Measurements from ENCODE around the gene CD63.

Gene CD63

DNA sequence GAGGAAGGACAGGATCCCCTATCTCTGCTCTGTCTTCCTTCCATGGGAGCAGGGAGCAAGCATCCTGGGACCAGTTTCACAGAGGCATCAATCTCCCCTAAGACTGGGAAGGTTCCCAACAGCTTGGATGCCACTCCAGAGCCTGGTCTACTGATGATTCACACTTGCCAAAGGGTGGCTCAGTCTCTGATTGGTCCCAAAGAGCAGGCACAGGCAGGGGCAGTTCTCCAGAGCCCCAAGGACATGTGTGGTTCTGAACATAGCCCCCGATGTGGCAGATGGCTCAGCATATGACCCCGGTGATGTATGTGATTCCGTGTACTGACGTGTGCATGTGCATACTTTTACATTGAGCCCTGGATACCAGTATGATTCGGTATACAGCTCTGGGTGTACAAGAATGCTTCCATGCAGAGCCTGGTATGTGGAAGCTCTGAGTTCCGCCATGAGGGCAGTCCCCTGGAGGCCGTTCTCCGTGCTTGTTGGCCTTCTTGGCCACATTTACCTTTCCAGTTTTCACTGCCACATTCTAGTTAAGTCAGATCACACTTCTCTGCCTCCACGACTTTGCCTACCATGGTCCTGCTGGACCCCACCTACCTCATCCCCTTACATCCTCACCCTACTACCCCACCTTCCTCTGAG lies 42.3 kb downstream of the CD63 start:
- no peak for DNase-seq (ENCODE audit: low read depth)

- no peak for DNase-seq (ENCODE audit: low read depth)
These were observed 43.1 kb downstream of the CD63 start for GRCh38 chr12:55685671-55686070.

DNA sequence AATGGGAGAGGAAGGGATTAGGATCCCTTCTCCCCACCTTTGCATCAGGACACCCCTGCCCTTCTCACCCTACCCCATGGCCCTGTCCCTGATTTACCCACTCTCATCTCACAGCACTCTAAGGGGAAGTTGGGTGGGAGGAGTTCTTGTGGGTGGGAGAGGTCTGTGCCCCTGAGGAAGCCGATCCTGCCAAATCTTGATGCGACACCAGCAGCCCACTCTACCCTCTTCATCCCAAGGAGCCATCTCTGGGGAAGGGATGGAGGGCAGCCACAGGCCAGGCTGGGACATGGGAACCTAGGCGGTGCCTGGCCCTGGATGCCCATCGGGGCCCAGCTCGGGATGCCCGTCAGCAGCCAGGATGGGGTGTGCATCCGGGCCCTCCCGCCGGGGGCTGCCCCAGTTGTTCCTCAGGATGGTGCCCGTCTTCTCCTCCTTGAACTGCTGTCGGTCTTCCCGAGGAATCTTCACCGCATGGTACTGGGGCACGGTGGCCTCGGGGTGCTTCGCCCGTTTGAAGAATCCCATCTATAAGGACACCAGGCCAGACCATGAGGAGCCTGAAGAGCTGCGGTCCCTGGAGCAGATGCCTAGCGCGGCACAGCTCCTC lies 43.9 kb downstream of the CD63 start:
- DNase-seq (ENCODE audit: low read depth), result no peak

DNA sequence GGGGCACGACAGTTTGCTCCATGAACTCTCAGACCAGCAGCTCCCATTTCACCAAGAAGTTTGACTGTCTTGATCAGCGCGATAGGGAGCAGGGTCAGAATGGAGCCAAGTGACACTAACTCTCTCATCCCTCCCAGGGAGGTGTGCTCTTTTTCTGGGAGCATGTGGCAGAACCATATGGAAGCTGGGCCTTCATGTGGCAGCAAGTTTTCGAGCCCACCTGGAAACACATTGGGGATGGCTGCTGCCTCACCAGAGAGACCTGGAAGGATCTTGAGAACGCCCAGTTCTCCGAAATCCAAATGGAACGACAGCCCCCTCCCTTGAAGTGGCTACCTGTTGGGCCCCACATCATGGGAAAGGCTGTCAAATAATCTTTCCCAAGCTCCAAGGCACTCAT lies 45.1 kb downstream of the CD63 start:
- no peak for DNase-seq (ENCODE audit: low read depth)

DNA sequence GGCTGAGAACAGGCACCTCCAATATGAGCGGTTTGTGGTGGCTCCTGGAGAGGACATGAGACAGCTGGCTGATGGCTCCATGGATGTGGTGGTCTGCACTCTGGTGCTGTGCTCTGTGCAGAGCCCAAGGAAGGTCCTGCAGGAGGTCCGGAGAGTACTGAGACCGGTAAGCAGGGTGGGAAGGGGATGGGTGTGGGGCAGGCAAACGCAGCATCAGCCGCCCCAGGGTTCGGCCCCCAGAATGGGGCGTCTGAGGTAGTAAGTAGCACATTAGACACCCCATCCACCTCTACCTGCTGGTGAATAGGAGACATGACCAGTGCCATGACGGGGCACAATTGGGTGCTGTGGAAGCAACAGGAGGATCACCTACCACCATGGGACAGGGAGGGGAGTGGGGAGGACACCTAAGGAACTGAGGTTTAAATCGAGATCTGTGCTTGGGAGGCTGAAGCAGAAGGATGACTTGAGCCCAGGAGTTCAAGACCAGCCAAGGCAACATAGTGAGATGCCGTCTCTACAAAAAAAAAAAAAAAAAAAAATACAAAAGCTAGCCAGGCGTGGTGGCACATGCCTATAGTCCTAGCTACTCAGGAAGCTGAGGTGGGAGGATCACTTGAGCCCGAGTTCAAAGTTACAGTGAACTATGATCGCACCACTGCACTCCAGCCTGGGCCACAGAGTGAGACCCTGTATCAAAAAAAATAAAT lies 46.6 kb downstream of the CD63 start:
- no peak for DNase-seq (ENCODE audit: low read depth)

DNA sequence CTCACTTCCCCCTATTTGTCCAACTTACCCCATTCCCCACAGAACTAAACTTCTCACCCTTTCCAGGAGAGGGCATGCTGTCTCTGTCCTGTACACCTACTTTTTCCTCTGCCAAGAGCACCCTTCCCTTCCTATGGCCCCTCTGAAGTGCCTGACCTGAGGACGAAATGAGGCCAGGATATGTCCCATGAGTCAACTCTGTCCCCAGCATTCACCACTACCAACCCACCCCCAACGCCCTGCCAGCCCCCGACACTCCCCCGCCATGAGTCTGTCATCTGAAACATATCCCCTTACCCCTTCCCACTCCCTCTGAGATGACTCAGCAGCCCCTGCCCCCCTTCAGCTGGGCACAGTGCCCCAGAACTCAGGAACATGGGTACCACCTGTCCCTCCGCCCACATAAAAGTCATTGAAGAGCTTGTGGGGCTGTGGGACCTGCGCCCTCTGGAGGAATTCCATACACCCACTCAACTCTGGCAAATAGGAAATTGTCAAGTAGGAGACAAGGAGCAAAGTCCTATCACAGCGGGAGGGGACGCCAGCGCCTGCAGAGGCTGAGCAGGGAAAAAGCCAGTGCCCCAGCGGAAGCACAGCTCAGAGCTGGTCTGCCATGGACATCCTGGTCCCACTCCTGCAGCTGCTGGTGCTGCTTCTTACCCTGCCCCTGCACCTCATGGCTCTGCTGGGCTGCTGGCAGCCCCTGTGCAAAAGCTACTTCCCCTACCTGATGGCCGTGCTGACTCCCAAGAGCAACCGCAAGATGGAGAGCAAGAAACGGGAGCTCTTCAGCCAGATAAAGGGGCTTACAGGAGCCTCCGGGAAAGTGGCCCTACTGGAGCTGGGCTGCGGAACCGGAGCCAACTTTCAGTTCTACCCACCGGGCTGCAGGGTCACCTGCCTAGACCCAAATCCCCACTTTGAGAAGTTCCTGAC lies 47.4 kb downstream of the CD63 start:
- no peak for DNase-seq (ENCODE audit: low read depth)

DNA sequence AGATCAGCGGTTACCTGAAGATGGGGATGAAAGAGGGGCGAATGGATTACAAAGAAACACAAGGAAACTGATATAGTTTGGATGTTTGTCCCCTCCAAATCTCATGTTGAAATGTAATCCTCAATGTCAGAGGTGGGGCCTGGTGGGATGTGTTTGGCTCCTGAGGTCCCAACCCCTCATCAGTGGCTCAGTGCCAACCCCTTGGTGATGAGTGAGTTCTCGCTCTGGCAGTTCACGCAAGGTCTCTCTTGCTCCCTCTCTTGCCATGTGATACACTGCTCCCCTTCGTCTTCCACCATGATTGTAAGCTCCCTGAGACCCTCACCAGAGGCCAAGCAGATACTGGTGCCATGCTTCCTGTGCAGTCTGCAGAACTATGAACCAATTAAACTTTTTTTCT lies 49.1 kb downstream of the CD63 start:
- no peak for DNase-seq (ENCODE audit: low read depth)

- no peak for DNase-seq (ENCODE audit: low read depth)
These were observed 52.1 kb downstream of the CD63 start for GRCh38 chr12:55676707-55677106.

GRCh38 chr12:55675666-55676065 lies 53.1 kb downstream of the CD63 start:
- DNase-seq (ENCODE audit: low read depth), result no peak

Data from stimulated activated CD8-positive, alpha-beta memory T cell treated with anti-CD3 and anti-CD28 coated beads, Interleukin-15, amount 100 ng/mL, for 24 hours (primary cell).